Hematopoietic multipotent progenitor cell treated with erythropoietin and hydrocortisone succinate and interleukin-3 and kit ligand, for 15 days (in vitro differentiated cells): ENCODE results near the gene C1QTNF12.

Experiments
- DNase-seq: peaks from one replicate; pipeline ENCODE4 v3.0.0-alpha.2; 2015; ENCODE audit warnings: low spot score

C1QTNF12 gene

DNA sequence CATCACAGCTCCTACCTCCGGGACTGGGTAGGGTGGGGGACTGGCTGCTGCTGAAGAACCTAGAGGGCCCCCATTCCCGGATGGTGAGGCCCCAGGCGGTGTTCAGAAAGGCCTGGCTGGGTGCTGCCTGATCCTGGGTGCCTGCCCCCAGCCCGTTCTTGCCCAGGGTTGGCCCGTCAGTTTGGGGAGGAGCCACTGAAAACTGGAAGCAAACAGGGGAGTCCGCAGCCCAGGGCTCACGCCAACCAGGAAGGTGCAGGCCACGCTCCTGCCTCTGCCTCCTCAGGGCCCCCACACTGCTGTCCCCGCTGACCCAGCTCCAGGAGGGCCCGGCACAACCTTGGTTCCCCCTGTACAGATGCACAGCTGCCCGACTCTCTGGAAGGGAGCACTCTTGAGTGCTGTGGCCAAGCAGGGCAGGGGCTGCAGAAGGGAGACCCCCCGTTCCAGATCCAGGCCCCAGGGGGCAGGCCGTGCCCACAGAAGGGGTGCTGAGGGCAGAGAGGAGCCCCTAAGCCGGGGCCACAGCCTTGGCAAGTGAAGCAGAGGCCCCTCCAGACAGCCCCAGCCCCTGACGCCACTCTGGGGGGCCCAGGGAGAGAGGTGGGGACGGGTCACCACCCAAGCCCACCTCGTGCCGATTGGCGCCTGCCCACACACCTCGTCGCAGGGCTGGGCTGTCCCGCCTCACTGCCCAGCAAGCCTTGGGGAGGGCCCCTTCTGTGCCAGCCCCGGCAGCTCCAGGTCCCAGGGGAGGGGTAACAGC lies 5.5 kb downstream of the C1QTNF12 start:
- no peak for DNase-seq

DNA sequence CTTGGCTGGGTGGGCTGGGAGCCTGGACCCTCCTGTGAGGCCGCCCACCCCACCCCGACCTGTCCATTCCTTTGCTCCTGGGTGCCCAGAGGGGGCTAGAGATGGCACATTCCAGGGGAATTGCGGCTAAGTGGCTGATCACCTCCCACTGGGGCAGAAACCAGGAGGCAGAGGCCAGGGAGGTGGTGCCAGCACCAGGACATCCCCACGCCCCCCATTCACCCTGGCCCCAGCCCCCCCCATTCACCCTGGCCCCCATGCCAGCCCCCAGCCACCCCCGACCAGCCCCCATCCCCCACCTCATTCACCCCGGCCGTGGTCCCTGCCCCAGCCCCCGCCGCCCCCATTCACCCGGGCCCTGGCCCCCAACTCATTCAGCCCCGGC lies 6.2 kb downstream of the C1QTNF12 start:
- no peak for DNase-seq

DNA sequence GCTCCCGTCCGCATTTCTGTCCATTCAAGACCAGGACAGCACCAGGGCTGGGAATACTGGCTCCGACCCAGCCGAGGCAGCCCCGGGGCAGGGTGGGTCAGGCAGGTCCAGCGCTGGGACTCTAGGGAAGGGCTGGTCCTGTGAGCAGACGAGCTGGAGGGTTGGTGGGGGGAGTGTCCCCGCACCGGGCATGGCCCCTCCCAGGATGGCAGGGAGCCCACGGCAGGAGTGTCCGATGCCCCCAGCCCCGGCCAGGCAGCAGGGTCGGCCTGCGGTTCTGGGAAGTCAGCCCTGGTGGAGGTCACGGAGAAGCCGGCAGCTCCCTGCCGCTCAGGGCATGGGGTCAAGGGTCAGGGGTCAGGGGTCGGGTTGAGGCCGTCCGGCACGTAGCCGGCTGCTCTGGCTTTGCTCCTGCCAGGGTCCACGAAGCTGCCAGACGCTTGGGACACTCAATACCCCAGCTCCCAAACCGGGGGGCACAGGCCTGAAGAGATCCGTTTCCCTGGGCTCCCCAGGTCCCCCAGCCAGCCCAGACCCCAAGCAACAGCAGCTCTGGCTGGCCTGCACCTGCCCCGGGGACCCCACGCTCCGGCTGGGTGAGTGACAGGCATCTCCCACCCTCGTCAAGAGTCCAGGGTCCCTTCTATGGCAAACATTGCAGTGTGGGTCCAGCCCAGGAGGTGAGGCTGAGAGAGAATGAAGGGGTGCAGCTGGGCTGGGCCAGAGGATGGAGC lies 6.7 kb downstream of the C1QTNF12 start:
- DNase-seq, result no peak

DNA sequence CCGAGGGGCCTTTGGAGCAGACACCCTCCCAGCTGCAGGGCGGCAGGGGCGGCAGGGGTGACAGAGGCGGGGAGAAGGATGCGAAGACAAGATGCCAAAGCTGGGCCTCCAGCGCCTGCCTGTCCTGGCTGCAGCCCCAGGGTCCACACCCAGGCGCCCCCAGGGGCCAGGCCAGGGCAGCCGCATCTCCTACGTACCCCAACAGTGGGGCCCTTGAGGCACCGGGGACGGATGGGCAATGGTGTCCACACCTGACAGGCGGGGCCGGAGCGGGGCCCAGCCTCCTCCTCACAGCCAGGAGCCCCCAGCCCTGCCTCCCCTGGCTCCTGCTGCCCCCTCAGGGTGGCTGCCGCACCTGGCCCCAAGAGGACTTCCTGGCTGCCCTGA lies 7.3 kb downstream of the C1QTNF12 start:
- DNase-seq, result no peak

DNA sequence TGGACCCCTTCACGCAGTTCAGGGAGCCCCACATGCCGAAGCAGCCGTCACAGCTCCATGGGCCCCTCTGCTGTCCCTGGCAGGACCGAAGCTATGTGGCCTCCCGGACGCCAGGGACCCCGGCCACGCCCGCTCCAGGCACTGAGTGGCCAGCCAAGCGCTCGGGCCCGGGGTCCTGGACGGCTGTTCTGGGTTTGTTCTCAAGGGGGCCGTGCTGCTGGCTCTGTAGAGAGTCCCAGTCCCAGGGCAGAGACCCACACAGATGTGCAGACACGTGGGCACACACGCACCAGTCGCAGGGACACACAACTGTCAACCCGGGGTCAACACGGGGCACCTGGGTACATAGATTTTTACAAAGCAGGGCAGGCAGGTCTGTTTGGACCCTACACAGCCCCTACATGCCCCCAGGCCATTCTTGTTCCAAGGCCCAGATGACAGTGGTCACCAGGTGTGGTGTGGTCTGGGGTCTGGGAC lies 7.8 kb downstream of the C1QTNF12 start:
- DNase-seq, result no peak

DNA sequence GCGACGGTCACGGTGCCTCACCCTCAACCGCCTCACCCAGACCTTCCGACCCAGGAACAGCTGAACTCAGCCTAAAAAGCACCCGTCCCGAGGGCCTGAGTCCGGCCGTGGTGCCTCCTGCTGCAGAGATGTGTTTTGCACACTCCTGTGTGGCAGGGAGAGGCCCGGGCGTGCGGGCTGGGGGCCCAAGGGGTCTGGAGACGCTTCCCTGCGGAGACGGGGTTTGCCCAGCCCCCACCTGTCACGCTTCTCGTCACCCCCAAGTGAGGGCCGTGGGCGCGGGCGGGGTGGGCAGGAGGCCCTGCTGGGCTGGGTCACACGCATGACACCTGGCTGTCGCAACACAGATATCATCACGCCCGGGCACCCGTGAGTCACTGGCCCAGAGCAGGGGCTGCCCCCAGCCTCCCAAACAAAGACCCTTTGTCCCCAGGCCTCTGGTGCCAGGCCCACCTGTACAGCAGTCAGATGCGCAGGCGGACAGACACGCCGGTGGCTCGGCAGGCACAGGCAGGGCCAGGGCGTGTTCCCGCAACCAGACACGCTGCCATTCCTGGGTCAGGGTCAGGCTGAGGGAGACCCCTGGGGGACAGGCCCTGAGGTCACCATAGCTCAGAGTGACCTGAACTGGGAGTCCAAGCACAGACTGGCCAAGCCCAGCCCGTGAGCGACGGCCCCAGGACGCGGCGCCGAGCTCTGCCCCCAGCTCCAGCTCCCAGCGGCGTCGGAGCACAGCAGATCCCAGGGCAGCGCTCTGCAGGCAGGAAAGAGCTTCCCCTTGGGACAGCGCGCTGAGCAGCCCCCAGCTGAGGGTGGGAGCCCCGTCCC lies 8.4 kb downstream of the C1QTNF12 start:
- no peak for DNase-seq

DNA sequence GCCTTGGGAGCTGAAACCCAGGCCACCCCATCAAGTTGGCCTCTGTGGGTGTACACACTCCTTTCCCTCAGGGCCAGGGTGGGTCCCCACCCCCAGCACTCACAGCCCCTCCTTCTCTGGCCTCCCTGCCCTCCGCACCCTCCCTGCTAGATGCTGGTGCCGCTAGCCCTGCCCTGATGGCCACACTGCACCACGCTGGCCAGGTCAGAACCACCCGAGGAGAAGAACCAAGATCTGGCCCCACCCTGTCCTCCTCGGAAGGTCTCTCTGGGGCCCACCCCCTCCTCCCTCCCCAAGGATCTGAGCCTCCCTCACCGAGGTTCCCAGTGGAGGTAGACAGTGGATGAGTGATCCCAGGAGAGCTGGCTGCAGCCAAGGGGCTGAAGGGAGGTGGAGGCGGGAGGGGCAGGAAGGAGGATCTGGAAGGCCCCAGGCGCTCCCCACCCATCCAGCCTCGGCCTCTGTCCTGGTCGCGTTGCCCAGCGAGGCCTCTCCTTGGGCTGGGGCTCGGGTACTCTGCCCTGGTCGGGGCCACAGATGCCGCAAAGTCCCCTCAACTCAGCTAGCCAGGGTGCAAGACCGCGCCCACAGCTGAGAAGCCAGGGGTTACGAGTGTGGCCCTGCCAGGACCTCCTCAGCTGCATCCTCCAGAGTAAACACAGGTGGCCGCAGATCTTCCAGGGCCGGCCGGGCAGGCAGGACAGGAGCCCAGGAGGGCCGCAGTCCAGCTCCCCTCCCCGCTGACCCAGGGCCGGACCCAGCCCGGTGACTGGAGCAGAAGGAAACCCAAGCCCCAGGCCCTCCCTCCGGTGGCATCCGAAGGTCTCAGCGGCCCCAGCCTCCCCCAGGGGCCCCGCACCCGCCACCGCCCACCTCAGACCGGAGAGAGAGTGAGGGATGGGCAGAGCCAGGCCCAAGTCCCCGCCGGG lies 9.3 kb downstream of the C1QTNF12 start:
- no peak for DNase-seq

DNA sequence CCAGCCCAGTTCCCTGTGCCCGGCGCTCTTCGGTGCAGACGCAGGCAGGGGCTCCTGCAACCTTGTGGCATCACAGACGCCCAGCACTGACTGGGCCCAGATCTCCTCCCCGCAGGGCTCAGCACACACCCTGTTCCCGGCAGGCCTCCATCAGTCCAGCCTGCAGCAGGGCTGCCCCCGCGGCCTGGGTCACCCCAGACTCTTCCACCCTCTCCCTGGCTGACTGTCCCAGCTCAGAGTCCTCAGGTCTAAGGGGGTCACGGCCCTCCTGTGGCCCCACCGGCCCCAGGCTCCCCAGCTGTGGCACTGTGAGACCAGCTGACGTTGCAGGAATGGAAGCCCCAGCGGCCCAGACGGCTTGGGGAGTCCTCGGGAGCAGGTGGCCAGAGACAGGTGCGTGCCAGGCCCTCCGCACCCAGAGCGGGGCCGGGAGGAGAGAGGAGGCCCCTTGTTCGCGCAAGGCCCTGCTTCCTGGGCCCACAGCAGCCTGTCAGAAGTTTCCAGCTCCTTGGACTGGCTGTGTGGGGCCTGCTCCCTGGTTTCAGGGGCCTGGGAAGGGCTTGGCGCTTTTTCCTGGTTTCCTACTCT lies 10.3 kb downstream of the C1QTNF12 start:
- no peak for DNase-seq

DNA sequence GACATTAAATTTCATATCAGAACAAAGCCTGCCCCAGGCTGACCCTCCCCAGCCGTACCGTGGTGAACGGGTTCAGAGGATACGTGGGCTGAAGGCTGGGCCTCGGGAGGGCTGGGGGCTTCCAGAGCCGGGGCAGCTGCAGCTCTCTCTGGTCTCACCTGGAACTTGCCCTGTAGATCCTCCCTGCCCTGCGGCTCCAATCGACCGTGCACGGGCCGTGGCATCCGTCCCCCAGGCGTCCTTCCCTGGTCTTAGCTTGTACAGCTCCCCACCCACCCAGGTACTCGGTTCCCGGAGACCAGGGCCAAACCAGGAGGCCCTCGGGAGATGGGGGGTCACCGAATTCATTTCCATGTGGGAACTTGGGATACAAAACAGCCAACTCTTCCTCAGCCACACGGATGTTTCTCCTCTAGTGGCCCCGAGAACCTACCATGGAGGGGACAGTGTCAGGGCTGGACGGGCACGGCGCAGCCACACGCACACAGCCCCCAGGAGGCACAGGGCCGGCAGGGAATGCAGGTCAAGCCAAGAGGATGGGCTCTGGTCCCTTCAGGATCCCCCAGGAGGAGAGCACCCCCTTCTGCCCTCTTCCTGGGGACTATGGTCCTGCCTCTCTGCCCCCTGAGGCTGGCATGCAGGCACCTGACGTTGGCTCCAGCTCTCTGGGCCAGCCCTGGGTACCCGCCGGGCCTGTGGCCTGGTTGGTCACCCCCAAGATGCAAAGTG lies 11.3 kb downstream of the C1QTNF12 start:
- no peak for DNase-seq

DNA sequence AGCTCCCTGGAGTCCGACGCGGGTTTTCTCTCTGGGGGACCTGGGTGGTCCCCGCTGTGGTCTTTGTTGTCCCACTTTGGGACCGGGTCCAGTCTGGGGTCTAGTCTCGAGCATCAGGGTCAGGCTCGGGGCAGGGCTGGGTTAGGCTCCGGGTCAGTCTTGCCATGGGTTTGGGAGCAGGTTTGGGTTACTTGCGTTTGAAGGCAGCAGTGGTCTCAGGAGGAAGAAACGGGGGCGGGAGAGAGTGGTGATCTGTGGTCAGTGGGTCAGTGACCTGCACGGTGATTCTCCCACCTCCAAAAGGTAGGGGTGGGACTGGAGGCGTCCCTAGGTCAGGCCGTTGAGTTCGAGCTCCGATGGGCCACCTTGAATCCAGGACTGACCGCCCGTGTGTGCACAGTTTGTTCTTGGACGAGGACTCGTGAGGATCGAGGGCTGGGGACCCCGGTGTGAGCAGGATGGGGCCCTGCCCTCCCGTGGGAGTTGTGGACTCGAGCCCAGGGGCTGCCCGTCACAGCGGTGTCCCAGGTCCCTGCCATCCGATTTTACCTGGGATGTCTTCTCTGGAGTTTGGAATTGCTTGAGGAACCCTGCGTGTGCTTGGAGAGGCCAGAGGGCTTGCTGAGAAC lies 12.2 kb downstream of the C1QTNF12 start:
- no peak for DNase-seq

DNA sequence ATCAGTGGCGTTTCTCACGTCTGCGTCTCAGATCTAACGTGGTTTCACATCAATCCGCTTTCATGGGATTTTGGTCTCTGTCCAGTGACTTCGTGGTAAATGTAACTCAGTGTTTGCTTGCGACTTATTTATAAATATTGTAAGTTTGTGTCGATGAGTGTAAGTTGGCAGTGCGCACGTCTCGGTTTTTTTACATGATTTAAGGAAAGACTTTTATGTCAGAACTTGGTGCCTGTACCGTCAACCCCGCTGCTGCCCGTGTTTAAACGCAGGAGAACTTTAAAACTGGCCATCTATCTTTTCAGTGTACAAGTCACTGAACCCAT lies 13.0 kb downstream of the C1QTNF12 start:
- DNase-seq, result no peak

DNA sequence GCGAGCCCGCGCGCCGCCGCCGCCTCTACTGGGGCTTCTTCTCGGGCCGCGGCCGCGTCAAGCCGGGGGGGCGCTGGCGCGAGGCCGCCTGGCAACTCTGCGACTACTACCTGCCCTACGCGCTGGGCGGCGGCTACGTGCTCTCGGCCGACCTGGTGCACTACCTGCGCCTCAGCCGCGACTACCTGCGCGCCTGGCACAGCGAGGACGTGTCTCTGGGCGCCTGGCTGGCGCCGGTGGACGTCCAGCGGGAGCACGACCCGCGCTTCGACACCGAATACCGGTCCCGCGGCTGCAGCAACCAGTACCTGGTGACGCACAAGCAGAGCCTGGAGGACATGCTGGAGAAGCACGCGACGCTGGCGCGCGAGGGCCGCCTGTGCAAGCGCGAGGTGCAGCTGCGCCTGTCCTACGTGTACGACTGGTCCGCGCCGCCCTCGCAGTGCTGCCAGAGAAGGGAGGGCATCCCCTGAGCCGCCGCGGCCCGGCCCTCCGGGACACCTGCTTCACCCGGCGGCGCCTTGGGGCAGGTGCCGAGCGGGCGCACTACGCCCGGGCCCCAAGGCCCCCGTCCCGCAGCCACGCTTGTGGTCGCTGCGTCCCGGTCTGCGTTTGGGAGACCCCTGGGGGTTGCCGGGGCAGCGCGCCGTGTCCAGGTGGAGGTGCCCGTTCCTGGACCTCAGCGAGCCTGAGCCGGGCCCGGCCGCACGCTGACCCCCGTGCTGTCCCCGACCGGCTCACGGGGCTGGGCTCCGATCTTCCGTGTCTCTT lies 13.5 kb downstream of the C1QTNF12 start:
- DNase-seq, result no peak

DNA sequence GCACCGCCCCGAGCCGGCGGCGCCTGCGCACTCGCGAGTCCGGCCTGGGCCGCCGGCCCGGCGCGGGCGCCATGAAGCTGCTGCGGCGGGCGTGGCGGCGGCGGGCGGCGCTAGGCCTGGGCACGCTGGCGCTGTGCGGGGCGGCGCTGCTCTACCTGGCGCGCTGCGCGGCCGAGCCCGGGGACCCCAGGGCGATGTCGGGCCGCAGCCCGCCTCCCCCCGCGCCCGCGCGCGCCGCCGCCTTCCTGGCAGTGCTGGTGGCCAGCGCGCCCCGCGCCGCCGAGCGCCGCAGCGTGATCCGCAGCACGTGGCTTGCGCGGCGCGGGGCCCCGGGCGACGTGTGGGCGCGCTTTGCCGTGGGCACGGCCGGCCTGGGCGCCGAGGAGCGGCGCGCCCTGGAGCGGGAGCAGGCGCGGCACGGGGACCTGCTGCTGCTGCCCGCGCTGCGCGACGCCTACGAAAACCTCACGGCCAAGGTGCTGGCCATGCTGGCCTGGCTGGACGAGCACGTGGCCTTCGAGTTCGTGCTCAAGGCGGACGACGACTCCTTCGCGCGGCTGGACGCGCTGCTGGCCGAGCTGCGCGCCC lies 14.2 kb downstream of the C1QTNF12 start, which contains the start of gene B3GALT6:
B3GALT6 (plus strand) TSS at position 30 of the 588 bp plus-strand sequence; CDS start at position 72, 42 bp downstream.
- DNase-seq, result no peak

DNA sequence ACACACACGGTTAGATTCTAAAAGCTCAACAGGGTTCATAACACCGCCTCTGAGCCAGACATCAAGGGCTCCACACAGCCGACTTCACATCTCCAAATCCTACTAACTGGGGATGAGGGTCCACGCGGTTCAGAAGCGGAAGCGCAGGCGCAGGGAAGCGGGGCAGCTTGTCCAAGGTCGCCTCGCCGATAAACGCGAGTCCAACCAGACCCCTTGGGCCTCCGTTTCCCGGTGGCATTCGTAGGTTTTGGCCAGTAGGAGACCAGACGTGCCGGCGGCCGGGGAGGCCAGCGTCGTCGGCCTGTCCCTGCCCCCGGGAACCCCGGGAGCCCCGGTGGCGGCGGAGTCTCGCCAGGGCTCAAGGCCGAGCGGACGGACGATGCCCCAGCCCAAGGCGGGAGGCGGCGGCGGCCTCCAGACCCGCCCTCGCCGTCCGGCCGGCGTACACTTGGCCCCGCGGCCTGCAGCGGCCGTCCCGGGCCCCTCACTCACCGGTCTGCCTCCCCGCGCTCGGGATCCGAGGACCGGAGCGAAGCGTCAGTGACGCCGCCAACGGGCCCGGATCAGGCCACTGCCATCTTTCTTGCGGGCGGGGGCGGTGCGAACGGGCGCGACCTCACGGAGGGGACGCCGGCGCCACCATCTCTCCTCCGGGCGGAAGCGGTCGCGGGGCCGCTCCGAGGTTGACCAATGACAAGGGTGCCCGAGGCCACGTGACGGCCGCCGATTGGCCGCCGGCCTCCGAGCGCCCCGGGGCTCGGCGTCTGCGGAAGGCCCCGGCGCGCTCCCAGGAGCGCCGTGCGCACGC lies 14.9 kb downstream of the C1QTNF12 start, which contains the start of gene SDF4:
SDF4 (minus strand) TSS at position 602 of the 808 bp plus-strand sequence. CDS start 3,229 bp downstream, outside the sequence.
- DNase-seq, result peak; percentile 98

DNA sequence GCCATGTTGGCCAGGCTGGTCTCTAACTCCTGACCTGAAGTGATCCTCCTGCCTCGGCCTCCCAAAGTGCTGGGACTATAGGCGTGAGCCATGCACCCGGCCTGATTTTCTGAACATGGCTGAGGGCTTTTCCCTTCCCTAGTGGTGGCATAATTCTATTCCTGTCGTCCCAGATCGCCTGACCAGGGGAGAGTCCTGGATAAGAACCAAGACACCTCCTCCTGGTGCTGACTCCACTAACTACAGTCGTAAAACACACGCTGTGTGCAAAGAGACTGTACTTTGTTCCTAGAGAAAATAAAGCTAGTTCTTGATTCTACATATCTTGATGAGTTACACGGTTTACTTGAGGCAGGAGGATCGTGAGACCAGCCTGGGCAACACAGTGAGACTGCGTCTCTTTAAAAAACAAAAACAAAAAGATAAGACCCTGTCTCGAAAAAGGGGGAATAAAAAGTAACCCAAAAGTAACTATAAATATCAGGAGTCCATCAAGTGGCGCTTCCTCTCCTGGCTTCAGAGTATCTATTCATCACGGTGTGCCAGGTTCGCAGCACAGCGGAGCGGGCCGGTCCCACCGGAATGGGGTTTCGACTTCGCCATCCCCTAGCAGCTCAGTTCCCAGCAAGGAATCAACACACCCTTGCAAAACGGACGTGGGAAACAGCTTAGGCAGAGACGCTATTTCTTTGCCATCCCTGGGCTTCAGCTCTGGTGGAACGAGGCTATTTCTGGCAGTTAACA lies 15.7 kb downstream of the C1QTNF12 start:
- peak; percentile 16 for DNase-seq

DNA sequence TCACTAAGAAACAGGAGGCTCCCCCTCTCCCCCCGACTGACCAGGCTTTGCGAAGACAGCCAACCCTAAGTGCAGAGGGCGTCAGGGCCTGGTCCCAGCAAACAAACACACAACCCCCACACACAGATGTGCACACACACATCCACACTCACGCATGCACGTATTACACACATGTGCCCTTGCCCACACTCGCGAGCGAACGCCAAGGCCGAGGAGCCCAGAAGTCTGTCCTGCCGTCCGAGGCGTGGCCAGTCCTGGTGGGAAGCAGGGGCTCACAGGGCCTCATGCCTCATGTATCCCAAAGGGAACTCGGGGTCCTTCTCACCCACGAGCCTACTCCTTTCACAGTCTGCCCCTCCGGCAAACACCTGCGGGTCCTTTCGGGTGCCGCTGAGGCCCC lies 16.8 kb downstream of the C1QTNF12 start:
- no peak for DNase-seq
